WTC11 (cell line): ENCODE results near the gene PLP2. TPM values are rescaled to one million over a fixed set of nuclear protein-coding genes. Genes with fewer than 3 reads are reported as not detected.

ENCODE experiments used
- ATAC-seq: fragments of 200-7000 bp; cut with Tn5 transposase; 2 replicates; pipeline ENCODE4 v1.10.0; 2021; ENCODE audit warnings: mild to moderate bottlenecking, moderate library complexity
- CTCF ChIA-PET: fragments of 300-600 bp; sonication (Branson Sonifier 250); formaldehyde crosslinking; loops from one replicate; lab custom pipeline; 2021; ENCODE audit warnings: antibody characterized with exemption; lab: Charles Lee
- POLR2A ChIA-PET: fragments of 350-600 bp; sonication (Branson Sonifier 250); formaldehyde crosslinking; loops from one replicate; lab custom pipeline; 2021; ENCODE audit warnings: antibody characterized with exemption; lab: Charles Lee
- DNase-seq: peaks from one replicate; pipeline ENCODE4 v3.0.0; 2021; ENCODE audit warnings: low spot score
- H3K27ac Mint-ChIP-seq: 2 replicates; pipeline ENCODE4 v1.8.0; 2021; ENCODE audit warnings: mixed read lengths
- H3K27me3 Mint-ChIP-seq: 2 replicates; pipeline ENCODE4 v1.8.0; 2021; ENCODE audit warnings: low read depth, mild to moderate bottlenecking, moderate library complexity, mixed read lengths
- H3K36me3 Mint-ChIP-seq: 2 replicates; pipeline ENCODE4 v1.8.0; 2021; ENCODE audit warnings: mixed read lengths
- H3K4me1 Mint-ChIP-seq: 2 replicates; pipeline ENCODE4 v1.8.0; 2022; ENCODE audit warnings: mixed read lengths
- H3K4me3 Mint-ChIP-seq: 2 replicates; pipeline ENCODE4 v1.8.0; 2021; ENCODE audit warnings: mild to moderate bottlenecking, moderate library complexity, mixed read lengths
- H3K9me3 Mint-ChIP-seq: 2 replicates; pipeline ENCODE4 v1.8.0; 2021; ENCODE audit warnings: mixed read lengths
- CREM ChIP-seq: sonication (generic); formaldehyde crosslinking; IDR thresholded peaks from 2 replicates; pipeline ENCODE4 v1.8.1; 2022; ENCODE audit warnings: mild to moderate bottlenecking, missing genetic modification reagents, moderate library complexity
- EMX1 ChIP-seq: fragments of 250-450 bp; sonication (Bioruptor Pico); IDR thresholded peaks from 2 replicates; pipeline ENCODE4 v1.8.0; 2021; ENCODE audit warnings: mild to moderate bottlenecking
- ETV6 ChIP-seq: sonication (generic); formaldehyde crosslinking; IDR thresholded peaks from 2 replicates; pipeline ENCODE4 v1.8.1; 2022; ENCODE audit warnings: mild to moderate bottlenecking, missing genetic modification reagents
- FOXP1 ChIP-seq: sonication (generic); formaldehyde crosslinking; IDR thresholded peaks from 2 replicates; pipeline ENCODE4 v1.8.0; 2022; ENCODE audit warnings: missing genetic modification reagents, mild to moderate bottlenecking, moderate library complexity, borderline replicate concordance
- GRHL2 ChIP-seq: fragments of 250-450 bp; sonication (Bioruptor Pico); IDR thresholded peaks from 2 replicates; pipeline ENCODE4 v1.8.0; 2022; ENCODE audit warnings: mild to moderate bottlenecking, moderate library complexity; ENCODE audit not compliant: insufficient replicate concordance, severe bottlenecking
- GTF2I ChIP-seq: fragments of 250-450 bp; sonication (Bioruptor Pico); conservative IDR thresholded peaks from 2 replicates; pipeline ENCODE4 v1.4.0; 2021; ENCODE audit warnings: mild to moderate bottlenecking
- NFATC4 ChIP-seq: fragments of 250-450 bp; sonication (Bioruptor Pico); IDR thresholded peaks from 2 replicates; pipeline ENCODE4 v1.9.0; 2021; ENCODE audit warnings: mild to moderate bottlenecking
- NFE2L1 ChIP-seq: sonication (generic); formaldehyde crosslinking; IDR thresholded peaks from 2 replicates; pipeline ENCODE4 v1.8.1; 2023; ENCODE audit warnings: missing genetic modification reagents
- NFYB ChIP-seq: sonication (generic); formaldehyde crosslinking; conservative IDR thresholded peaks from 2 replicates; pipeline ENCODE4 v1.8.0; 2022; ENCODE audit warnings: low read depth, missing genetic modification reagents
- PRRX2 ChIP-seq: fragments of 250-450 bp; sonication (Bioruptor Pico); IDR thresholded peaks from 2 replicates; pipeline ENCODE4 v1.8.0; 2021; ENCODE audit warnings: mild to moderate bottlenecking
- RORB ChIP-seq: fragments of 250-450 bp; sonication (Bioruptor Pico); IDR thresholded peaks from 2 replicates; pipeline ENCODE4 v1.9.0; 2021; ENCODE audit warnings: mild to moderate bottlenecking
- SMAD4 ChIP-seq: sonication (generic); formaldehyde crosslinking; IDR thresholded peaks from 2 replicates; pipeline ENCODE4 v1.8.0; 2022; ENCODE audit warnings: mild to moderate bottlenecking, missing genetic modification reagents
- TCF7 ChIP-seq: sonication (generic); formaldehyde crosslinking; IDR thresholded peaks from 2 replicates; pipeline ENCODE4 v1.8.0; 2022; ENCODE audit warnings: mild to moderate bottlenecking, low read depth, missing genetic modification reagents, moderate library complexity
- TEAD1 ChIP-seq: sonication (generic); formaldehyde crosslinking; IDR thresholded peaks from 2 replicates; pipeline ENCODE4 v1.8.0; 2022; ENCODE audit warnings: mild to moderate bottlenecking, missing genetic modification reagents
- ZNF263 ChIP-seq: sonication (generic); formaldehyde crosslinking; IDR thresholded peaks from 2 replicates; pipeline ENCODE4 v1.8.1; 2022; ENCODE audit warnings: low read depth, mild to moderate bottlenecking, moderate library complexity, missing genetic modification reagents
- ZNF396 ChIP-seq: fragments of 250-450 bp; sonication (Bioruptor Pico); IDR thresholded peaks from 2 replicates; pipeline ENCODE4 v1.8.0; 2021; ENCODE audit warnings: mild to moderate bottlenecking, moderate library complexity, borderline replicate concordance
- total RNA-seq: library from RNA; stranded (reverse); gene quantifications from 3 replicates; pipeline ENCODE4 v1.2.3, GENCODE V29; 2021
- TF ChIP-seq, protein P1 (sequence below): sonication (generic); formaldehyde crosslinking; IDR thresholded peaks from 2 replicates; pipeline ENCODE4 v1.8.1; 2023; ENCODE audit warnings: mild to moderate bottlenecking, missing genetic modification reagents, borderline replicate concordance
- TF ChIP-seq, protein P2 (sequence below): sonication (generic); formaldehyde crosslinking; IDR thresholded peaks from 2 replicates; pipeline ENCODE4 v1.8.1; 2023; ENCODE audit warnings: mild to moderate bottlenecking, missing genetic modification reagents
- TF ChIP-seq, protein P3 (sequence below): sonication (generic); formaldehyde crosslinking; IDR thresholded peaks from 2 replicates; pipeline ENCODE4 v1.8.1; 2022; ENCODE audit warnings: low read depth, missing genetic modification reagents, borderline replicate concordance
- TF ChIP-seq, protein P4 (sequence below): sonication (generic); formaldehyde crosslinking; IDR thresholded peaks from 2 replicates; pipeline ENCODE4 v1.8.1; 2022; ENCODE audit warnings: missing genetic modification reagents, borderline replicate concordance
- TF ChIP-seq, protein P5 (sequence below): fragments of 250-450 bp; sonication (Bioruptor Pico); IDR thresholded peaks from 2 replicates; pipeline ENCODE4 v1.9.0; 2021; ENCODE audit warnings: mild to moderate bottlenecking
- TF ChIP-seq, protein P6 (sequence below): sonication (generic); formaldehyde crosslinking; IDR thresholded peaks from 2 replicates; pipeline ENCODE4 v1.8.0; 2023; ENCODE audit warnings: mild to moderate bottlenecking, missing genetic modification reagents

Gene PLP2
- total RNA-seq, 1 experiment from 2014 or later, result 12.4 TPM

DNA sequence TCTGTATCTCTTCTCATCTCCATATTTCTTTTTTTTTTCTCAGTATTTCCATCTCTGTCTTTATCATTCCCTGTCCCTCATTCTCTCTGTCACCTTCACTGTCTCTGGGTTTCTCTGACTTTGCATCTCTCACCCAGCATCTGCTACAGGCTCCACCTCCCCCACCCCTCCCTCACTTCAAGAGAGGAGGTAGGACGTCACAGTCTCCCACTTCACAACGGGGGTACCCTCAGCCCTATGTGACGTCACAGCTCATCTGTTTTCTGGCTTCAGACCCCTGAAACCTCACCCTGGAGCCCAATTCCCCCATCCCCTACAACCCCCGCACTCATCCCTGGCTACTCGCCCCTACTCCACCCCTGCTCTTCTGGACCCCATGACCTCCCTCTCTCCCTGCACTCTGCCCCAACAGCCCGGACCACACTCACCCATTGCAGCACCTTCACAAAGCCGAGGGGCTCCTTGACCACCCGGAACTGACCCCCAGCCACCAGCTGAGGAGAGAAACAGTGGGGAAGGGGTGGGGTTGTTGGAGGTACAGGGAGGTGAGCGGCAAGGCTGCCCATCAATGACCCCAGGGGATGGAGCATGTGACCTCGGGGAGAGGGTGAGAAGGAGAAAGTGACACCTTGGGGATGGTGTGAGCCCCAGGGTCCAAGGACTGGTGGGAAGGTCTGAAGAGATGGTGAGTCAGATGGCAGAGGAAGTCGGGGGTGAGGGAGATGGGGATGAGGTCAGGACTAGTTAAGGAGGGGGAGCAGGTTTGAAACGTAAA is 27.0 kb downstream of the PLP2 start (continued):
- TF ChIP-seq EMX1 (CRISPR knock-in tag) (no peak), FOXP1 (CRISPR knock-in tag) (no peak)

DNA sequence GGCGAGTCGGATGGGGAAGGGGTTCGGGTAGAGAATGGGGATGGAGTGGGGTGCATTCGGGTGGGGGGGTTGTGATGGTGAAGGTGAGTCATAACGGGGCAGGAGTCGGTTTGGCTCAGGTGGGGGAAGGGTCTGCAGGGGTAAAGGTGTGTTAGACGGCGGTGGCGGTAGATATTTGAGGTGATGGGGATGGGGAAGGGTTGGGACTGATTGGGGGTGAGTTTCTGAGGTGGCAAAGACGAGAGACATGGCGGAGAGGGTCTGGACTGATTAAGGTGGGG is 27.6 kb downstream of the PLP2 start:
- no peaks in the 10 kb centered on the region for H3K9me3 Mint-ChIP-seq
- ATAC-seq (no peak), DNase-seq (no peak)
- H3K4me3 Mint-ChIP-seq, result peak overlapping the region; percentile 61
- no peaks in the 10 kb centered on the region; the same call in 1 of the 2 replicates for H3K27me3 Mint-ChIP-seq
- ChIA-PET CTCF (no interaction called here), POLR2A (no interaction called here)
- H3K36me3 Mint-ChIP-seq, result no peaks in the 10 kb centered on the region
- peaks cover 18% of the 10 kb centered on the region for H3K4me1 Mint-ChIP-seq
- TF ChIP-seq, protein P1, sequence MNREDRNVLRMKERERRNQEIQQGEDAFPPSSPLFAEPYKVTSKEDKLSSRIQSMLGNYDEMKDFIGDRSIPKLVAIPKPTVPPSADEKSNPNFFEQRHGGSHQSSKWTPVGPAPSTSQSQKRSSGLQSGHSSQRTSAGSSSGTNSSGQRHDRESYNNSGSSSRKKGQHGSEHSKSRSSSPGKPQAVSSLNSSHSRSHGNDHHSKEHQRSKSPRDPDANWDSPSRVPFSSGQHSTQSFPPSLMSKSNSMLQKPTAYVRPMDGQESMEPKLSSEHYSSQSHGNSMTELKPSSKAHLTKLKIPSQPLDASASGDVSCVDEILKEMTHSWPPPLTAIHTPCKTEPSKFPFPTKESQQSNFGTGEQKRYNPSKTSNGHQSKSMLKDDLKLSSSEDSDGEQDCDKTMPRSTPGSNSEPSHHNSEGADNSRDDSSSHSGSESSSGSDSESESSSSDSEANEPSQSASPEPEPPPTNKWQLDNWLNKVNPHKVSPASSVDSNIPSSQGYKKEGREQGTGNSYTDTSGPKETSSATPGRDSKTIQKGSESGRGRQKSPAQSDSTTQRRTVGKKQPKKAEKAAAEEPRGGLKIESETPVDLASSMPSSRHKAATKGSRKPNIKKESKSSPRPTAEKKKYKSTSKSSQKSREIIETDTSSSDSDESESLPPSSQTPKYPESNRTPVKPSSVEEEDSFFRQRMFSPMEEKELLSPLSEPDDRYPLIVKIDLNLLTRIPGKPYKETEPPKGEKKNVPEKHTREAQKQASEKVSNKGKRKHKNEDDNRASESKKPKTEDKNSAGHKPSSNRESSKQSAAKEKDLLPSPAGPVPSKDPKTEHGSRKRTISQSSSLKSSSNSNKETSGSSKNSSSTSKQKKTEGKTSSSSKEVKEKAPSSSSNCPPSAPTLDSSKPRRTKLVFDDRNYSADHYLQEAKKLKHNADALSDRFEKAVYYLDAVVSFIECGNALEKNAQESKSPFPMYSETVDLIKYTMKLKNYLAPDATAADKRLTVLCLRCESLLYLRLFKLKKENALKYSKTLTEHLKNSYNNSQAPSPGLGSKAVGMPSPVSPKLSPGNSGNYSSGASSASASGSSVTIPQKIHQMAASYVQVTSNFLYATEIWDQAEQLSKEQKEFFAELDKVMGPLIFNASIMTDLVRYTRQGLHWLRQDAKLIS (CRISPR knock-in tag), result no peak
- TF ChIP-seq CREM (CRISPR knock-in tag), result no peak
- no peak for TF ChIP-seq TEAD1 (CRISPR knock-in tag)
- no peak for TF ChIP-seq ZNF263 (CRISPR knock-in tag)
- TF ChIP-seq ETV6 (CRISPR knock-in tag), result no peak
- no peak for TF ChIP-seq TCF7 (CRISPR knock-in tag)
- TF ChIP-seq, protein P2, sequence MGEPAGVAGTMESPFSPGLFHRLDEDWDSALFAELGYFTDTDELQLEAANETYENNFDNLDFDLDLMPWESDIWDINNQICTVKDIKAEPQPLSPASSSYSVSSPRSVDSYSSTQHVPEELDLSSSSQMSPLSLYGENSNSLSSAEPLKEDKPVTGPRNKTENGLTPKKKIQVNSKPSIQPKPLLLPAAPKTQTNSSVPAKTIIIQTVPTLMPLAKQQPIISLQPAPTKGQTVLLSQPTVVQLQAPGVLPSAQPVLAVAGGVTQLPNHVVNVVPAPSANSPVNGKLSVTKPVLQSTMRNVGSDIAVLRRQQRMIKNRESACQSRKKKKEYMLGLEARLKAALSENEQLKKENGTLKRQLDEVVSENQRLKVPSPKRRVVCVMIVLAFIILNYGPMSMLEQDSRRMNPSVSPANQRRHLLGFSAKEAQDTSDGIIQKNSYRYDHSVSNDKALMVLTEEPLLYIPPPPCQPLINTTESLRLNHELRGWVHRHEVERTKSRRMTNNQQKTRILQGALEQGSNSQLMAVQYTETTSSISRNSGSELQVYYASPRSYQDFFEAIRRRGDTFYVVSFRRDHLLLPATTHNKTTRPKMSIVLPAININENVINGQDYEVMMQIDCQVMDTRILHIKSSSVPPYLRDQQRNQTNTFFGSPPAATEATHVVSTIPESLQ (CRISPR knock-in tag), result no peak
- TF ChIP-seq, protein P3, sequence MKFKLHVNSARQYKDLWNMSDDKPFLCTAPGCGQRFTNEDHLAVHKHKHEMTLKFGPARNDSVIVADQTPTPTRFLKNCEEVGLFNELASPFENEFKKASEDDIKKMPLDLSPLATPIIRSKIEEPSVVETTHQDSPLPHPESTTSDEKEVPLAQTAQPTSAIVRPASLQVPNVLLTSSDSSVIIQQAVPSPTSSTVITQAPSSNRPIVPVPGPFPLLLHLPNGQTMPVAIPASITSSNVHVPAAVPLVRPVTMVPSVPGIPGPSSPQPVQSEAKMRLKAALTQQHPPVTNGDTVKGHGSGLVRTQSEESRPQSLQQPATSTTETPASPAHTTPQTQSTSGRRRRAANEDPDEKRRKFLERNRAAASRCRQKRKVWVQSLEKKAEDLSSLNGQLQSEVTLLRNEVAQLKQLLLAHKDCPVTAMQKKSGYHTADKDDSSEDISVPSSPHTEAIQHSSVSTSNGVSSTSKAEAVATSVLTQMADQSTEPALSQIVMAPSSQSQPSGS (CRISPR knock-in tag), result no peak
- TF ChIP-seq ZNF396, result no peak
- no peak for TF ChIP-seq NFYB (CRISPR knock-in tag)
- TF ChIP-seq NFE2L1 (CRISPR knock-in tag), result no peak
- TF ChIP-seq, protein P4, sequence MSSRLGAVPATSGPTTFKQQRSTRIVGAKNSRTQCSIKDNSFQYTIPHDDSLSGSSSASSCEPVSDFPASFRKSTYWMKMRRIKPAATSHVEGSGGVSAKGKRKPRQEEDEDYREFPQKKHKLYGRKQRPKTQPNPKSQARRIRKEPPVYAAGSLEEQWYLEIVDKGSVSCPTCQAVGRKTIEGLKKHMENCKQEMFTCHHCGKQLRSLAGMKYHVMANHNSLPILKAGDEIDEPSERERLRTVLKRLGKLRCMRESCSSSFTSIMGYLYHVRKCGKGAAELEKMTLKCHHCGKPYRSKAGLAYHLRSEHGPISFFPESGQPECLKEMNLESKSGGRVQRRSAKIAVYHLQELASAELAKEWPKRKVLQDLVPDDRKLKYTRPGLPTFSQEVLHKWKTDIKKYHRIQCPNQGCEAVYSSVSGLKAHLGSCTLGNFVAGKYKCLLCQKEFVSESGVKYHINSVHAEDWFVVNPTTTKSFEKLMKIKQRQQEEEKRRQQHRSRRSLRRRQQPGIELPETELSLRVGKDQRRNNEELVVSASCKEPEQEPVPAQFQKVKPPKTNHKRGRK (CRISPR knock-in tag), result no peak
- TF ChIP-seq GTF2I (CRISPR knock-in tag), result no peak
- no peak for TF ChIP-seq GRHL2
- TF ChIP-seq NFATC4 (CRISPR knock-in tag), result no peak
- no peak for TF ChIP-seq PRRX2 (CRISPR knock-in tag)
- TF ChIP-seq, protein P5, sequence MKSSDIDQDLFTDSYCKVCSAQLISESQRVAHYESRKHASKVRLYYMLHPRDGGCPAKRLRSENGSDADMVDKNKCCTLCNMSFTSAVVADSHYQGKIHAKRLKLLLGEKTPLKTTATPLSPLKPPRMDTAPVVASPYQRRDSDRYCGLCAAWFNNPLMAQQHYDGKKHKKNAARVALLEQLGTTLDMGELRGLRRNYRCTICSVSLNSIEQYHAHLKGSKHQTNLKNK (CRISPR knock-in tag), result no peak
- TF ChIP-seq, protein P6, sequence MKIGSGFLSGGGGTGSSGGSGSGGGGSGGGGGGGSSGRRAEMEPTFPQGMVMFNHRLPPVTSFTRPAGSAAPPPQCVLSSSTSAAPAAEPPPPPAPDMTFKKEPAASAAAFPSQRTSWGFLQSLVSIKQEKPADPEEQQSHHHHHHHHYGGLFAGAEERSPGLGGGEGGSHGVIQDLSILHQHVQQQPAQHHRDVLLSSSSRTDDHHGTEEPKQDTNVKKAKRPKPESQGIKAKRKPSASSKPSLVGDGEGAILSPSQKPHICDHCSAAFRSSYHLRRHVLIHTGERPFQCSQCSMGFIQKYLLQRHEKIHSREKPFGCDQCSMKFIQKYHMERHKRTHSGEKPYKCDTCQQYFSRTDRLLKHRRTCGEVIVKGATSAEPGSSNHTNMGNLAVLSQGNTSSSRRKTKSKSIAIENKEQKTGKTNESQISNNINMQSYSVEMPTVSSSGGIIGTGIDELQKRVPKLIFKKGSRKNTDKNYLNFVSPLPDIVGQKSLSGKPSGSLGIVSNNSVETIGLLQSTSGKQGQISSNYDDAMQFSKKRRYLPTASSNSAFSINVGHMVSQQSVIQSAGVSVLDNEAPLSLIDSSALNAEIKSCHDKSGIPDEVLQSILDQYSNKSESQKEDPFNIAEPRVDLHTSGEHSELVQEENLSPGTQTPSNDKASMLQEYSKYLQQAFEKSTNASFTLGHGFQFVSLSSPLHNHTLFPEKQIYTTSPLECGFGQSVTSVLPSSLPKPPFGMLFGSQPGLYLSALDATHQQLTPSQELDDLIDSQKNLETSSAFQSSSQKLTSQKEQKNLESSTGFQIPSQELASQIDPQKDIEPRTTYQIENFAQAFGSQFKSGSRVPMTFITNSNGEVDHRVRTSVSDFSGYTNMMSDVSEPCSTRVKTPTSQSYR (CRISPR knock-in tag), result no peak
- TF ChIP-seq RORB (CRISPR knock-in tag), result no peak
- no peak for TF ChIP-seq SMAD4 (CRISPR knock-in tag)
- H3K27ac Mint-ChIP-seq, result no peak overlapping the region
